Liver (tissue), 9 donors: ENCODE measurements around the gene FAM13B. TPM values are rescaled to one million over a fixed set of nuclear protein-coding genes. Genes with fewer than 3 reads are reported as not detected.

Source experiments
- DNase-seq: peaks from one replicate; pipeline ENCODE4 v3.0.0-alpha.2; 2017; ENCODE audit warnings: low spot score
- H3K27ac ChIP-seq, 2 donors: one replicate each; pipeline ENCODE4 v1.7.0; 2013; ENCODE audit warnings: inconsistent platforms in 2 of 2, low read length in 2 of 2, control low read depth in 1 of 2, low read depth in 1 of 2, mild to moderate bottlenecking in 1 of 2
- H3K27me3 ChIP-seq, 4 donors: one replicate each; pipeline versions ENCODE4 v1.6.1 to v1.7.0; 2013; ENCODE audit warnings: low read length in 3 of 4, inconsistent platforms in 1 of 4, mild to moderate bottlenecking in 1 of 4, moderate library complexity in 1 of 4; ENCODE audit not compliant: control insufficient read depth in 4 of 4, insufficient read depth in 4 of 4
- H3K36me3 ChIP-seq, 4 donors: one replicate each; pipeline versions ENCODE4 v1.6.1 to v1.7.0; 2013; ENCODE audit warnings: low read length in 3 of 4, mild to moderate bottlenecking in 3 of 4, low read depth in 1 of 4, moderate library complexity in 1 of 4; ENCODE audit not compliant: control insufficient read depth in 4 of 4, insufficient read depth in 3 of 4
- H3K4me1 ChIP-seq, 4 donors: one replicate each; pipeline versions ENCODE4 v1.6.1 to v1.7.0; 2013; ENCODE audit warnings: low read length in 3 of 4, mild to moderate bottlenecking in 3 of 4, moderate library complexity in 1 of 4; ENCODE audit not compliant: control insufficient read depth in 4 of 4, insufficient read depth in 4 of 4
- H3K4me3 ChIP-seq, 3 donors: one replicate each; pipeline versions ENCODE4 v1.6.1 to v1.7.0; 2013; ENCODE audit warnings: low read length in 3 of 3, control low read depth in 1 of 3, low read depth in 1 of 3, mild to moderate bottlenecking in 1 of 3
- H3K9ac ChIP-seq, 2 donors: one replicate each; pipeline ENCODE4 v1.7.0; 2013; ENCODE audit warnings: low read length in 2 of 2, mild to moderate bottlenecking in 2 of 2, moderate library complexity in 2 of 2, control low read depth in 1 of 2, low read depth in 1 of 2
- H3K9me3 ChIP-seq, 4 donors: one replicate each; pipeline versions ENCODE4 v1.6.1 to v1.7.0; 2013; ENCODE audit warnings: low read length in 3 of 4; ENCODE audit not compliant: control insufficient read depth in 4 of 4
- EGR1 ChIP-seq, 2 donors: IDR thresholded peaks; 2 replicates each; pipeline ENCODE4 v1.6.1; 2016 to 2018; ENCODE audit warnings: antibody characterized with exemption in 2 of 2, low read depth in 2 of 2
- FOXA1 ChIP-seq: IDR thresholded peaks from 2 replicates; pipeline ENCODE4 v1.6.1; 2016; ENCODE audit warnings: antibody characterized with exemption
- FOXA2 ChIP-seq: IDR thresholded peaks from 2 replicates; pipeline ENCODE4 v1.6.1; 2016; ENCODE audit warnings: antibody characterized with exemption
- GABPA ChIP-seq, 2 donors: IDR thresholded peaks in 1 of 2; conservative IDR thresholded peaks in 1 of 2; 2 replicates each; pipeline ENCODE4 v1.6.1; 2016; ENCODE audit warnings: antibody characterized with exemption in 2 of 2, mild to moderate bottlenecking in 1 of 2, moderate library complexity in 1 of 2
- HNF4A ChIP-seq, 2 donors: conservative IDR thresholded peaks; 2 replicates each; pipeline ENCODE4 v1.6.1; 2016; ENCODE audit warnings: antibody characterized with exemption in 2 of 2, mild to moderate bottlenecking in 2 of 2
- JUND ChIP-seq, 2 donors: IDR thresholded peaks; 2 replicates each; pipeline ENCODE4 v1.6.1; 2016; ENCODE audit warnings: antibody characterized with exemption in 2 of 2
- MAX ChIP-seq: IDR thresholded peaks from 2 replicates; pipeline ENCODE4 v1.6.1; 2016; ENCODE audit warnings: antibody characterized with exemption
- NR2F2 ChIP-seq: IDR thresholded peaks from 2 replicates; pipeline ENCODE4 v1.6.1; 2016; ENCODE audit warnings: antibody characterized with exemption
- RAD21 ChIP-seq, 2 donors: IDR thresholded peaks; 2 replicates each; pipeline ENCODE4 v1.6.1; 2016; ENCODE audit warnings: antibody characterized with exemption in 2 of 2, mild to moderate bottlenecking in 2 of 2
- SP1 ChIP-seq: IDR thresholded peaks from 2 replicates; pipeline ENCODE4 v1.6.1; 2018; ENCODE audit warnings: antibody characterized with exemption, mild to moderate bottlenecking
- TAF1 ChIP-seq: conservative IDR thresholded peaks from 2 replicates; pipeline ENCODE4 v1.6.1; 2016; ENCODE audit warnings: antibody characterized with exemption, mild to moderate bottlenecking
- YY1 ChIP-seq: IDR thresholded peaks from 2 replicates; pipeline ENCODE4 v1.6.1; 2016; ENCODE audit warnings: antibody characterized with exemption, mild to moderate bottlenecking
- WGBS: extraction: QIAGEN DNeasy Blood & Tissue Kit; methylation state at CpG from one replicate; pipeline ENCODE4 v1.1.7; 2013; 5-methylcytosine and 5-hydroxymethylcytosine counted together
- polyA plus RNA-seq, 2 donors: library from polyadenylated mRNA; stranded (reverse) in 1 of 2; unstranded in 1 of 2; fragments of 200-250 nt in 1 of 2; fragments of >200 nt in 1 of 2; fragmentation: Nextera tagmentation in 1 of 2; extraction: Ambion mirVana in 1 of 2; gene quantifications; one replicate each; pipeline versions ENCODE4 v1.2.1 to v1.2.3, GENCODE V29; 2013 to 2015
- total RNA-seq, 2 donors: library from RNA; depleted of rRNA; stranded (reverse); fragments of >200 nt; gene quantifications; one replicate each; pipeline ENCODE4 v1.2.3, GENCODE V29; 2014
- TF ChIP-seq, protein P1 (sequence below): IDR thresholded peaks from 2 replicates; pipeline ENCODE4 v1.6.1; 2016; ENCODE audit warnings: antibody characterized with exemption, mild to moderate bottlenecking
- TF ChIP-seq, protein P2 (sequence below): IDR thresholded peaks from 2 replicates; pipeline ENCODE4 v1.6.1; 2016; ENCODE audit warnings: antibody characterized with exemption
- TF ChIP-seq, protein P3 (sequence below): IDR thresholded peaks from 2 replicates; pipeline ENCODE4 v1.6.1; 2016; ENCODE audit warnings: antibody characterized with exemption
- donor health status: healthy.
- donor health status: healthy.
- donor health status: healthy.
- donor health status: healthy.
- donor health status: healthy.

Gene FAM13B
- total and polyA plus RNA-seq, 4 donors = 4.3 to 19.0 (median 10.8) TPM

DNA sequence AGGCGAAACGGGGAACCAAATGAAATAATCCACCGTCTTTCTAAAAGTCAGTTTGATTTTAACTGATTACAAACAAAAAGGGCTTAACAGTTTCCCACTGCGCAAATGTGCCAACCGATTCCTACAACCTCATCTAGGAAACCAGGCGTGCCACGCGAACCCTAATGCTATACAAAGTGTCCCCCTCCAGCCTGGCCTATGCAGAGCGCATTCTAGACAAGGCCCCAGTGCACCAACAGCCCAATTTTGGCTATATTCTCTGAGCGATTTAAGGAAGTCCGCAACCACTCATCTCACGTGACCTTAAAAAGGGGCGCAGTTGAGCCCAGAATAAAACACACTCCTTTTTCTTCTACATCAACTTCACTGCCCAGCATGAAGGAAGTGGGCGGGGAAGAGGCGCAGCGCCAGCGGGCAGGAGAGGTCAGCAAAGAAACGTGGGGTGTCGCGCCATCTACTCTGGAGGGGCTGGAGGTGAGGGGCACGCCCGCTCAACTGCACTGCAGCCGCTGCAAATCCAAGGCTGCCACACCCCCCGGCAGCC, 779 bp downstream of the FAM13B start (continued):
- TF ChIP-seq, protein P1, sequence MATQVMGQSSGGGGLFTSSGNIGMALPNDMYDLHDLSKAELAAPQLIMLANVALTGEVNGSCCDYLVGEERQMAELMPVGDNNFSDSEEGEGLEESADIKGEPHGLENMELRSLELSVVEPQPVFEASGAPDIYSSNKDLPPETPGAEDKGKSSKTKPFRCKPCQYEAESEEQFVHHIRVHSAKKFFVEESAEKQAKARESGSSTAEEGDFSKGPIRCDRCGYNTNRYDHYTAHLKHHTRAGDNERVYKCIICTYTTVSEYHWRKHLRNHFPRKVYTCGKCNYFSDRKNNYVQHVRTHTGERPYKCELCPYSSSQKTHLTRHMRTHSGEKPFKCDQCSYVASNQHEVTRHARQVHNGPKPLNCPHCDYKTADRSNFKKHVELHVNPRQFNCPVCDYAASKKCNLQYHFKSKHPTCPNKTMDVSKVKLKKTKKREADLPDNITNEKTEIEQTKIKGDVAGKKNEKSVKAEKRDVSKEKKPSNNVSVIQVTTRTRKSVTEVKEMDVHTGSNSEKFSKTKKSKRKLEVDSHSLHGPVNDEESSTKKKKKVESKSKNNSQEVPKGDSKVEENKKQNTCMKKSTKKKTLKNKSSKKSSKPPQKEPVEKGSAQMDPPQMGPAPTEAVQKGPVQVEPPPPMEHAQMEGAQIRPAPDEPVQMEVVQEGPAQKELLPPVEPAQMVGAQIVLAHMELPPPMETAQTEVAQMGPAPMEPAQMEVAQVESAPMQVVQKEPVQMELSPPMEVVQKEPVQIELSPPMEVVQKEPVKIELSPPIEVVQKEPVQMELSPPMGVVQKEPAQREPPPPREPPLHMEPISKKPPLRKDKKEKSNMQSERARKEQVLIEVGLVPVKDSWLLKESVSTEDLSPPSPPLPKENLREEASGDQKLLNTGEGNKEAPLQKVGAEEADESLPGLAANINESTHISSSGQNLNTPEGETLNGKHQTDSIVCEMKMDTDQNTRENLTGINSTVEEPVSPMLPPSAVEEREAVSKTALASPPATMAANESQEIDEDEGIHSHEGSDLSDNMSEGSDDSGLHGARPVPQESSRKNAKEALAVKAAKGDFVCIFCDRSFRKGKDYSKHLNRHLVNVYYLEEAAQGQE = no peak

GRCh38 chr5:138029944-138030343, 2.9 kb downstream of the FAM13B start:
- H3K9ac ChIP-seq = no peak overlapping the region
- H3K27ac ChIP-seq = no peak overlapping the region
- TF ChIP-seq SP1 (no peak), FOXA2 (no peak), HNF4A (conservative IDR thresholded peaks at IDR 0.05) (no peak), YY1 (no peak), NR2F2 (no peak), TAF1 (no peak)
- WGBS = 90% methylated on average over 2 of the region's 2 CpGs
- DNase-seq = no peak
- no peaks in the 10 kb centered on the region for H3K27me3 ChIP-seq
- peaks cover 9 to 27% (median 12%) of the 10 kb centered on the region in 4 donors for H3K4me1 ChIP-seq
- H3K36me3 ChIP-seq = no peaks in the 10 kb centered on the region
- H3K4me3 ChIP-seq = no peak overlapping the region
- no peaks in the 10 kb centered on the region for H3K9me3 ChIP-seq

DNA sequence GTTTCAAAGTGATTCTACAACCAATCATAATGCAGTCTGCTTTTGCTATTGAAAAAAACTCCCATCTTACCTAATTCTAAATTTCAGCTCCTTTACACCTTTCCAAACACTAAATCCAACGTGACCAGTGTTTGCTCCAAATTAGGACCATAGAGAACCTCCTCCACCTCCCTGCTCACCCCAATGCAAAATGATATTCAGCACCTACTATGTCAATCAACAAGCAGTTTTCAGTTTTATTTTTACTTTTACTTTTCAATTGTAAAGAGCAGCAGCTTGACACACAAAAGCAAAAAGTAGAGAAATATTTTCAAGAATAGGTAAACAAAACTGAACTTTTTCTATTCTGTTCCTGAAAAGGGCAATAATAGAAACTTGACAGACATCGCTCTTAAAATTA, 3.4 kb downstream of the FAM13B start:
- H3K27me3 ChIP-seq = no peaks in the 10 kb centered on the region
- H3K36me3 ChIP-seq = no peaks in the 10 kb centered on the region
- H3K9me3 ChIP-seq = no peaks in the 10 kb centered on the region
- H3K27ac ChIP-seq = no peak overlapping the region
- H3K4me3 ChIP-seq = no peak overlapping the region
- peaks cover 10 to 27% (median 12%) of the 10 kb centered on the region in 4 donors for H3K4me1 ChIP-seq
- DNase-seq = no peak
- no peak overlapping the region for H3K9ac ChIP-seq
- 65% methylated on average over 2 of the region's 2 CpGs for WGBS
- no peak for TF ChIP-seq FOXA2
- TF ChIP-seq, protein P2, sequence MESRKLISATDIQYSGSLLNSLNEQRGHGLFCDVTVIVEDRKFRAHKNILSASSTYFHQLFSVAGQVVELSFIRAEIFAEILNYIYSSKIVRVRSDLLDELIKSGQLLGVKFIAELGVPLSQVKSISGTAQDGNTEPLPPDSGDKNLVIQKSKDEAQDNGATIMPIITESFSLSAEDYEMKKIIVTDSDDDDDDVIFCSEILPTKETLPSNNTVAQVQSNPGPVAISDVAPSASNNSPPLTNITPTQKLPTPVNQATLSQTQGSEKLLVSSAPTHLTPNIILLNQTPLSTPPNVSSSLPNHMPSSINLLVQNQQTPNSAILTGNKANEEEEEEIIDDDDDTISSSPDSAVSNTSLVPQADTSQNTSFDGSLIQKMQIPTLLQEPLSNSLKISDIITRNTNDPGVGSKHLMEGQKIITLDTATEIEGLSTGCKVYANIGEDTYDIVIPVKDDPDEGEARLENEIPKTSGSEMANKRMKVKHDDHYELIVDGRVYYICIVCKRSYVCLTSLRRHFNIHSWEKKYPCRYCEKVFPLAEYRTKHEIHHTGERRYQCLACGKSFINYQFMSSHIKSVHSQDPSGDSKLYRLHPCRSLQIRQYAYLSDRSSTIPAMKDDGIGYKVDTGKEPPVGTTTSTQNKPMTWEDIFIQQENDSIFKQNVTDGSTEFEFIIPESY = no peak
- no peak for TF ChIP-seq MAX
- TF ChIP-seq FOXA1 = no peak
- TF ChIP-seq RAD21 (IDR thresholded peaks at IDR 0.05) = no peak
- TF ChIP-seq, protein P3, sequence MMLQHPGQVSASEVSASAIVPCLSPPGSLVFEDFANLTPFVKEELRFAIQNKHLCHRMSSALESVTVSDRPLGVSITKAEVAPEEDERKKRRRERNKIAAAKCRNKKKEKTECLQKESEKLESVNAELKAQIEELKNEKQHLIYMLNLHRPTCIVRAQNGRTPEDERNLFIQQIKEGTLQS = no peak
- TF ChIP-seq YY1 = no peak
- no peak for TF ChIP-seq TAF1
- TF ChIP-seq, protein P1 = no peak
- TF ChIP-seq NR2F2 = no peak
- no peak for TF ChIP-seq JUND (IDR thresholded peaks at IDR 0.05)
- no peak for TF ChIP-seq GABPA (IDR thresholded peaks at IDR 0.05 in 1 of 2, conservative IDR thresholded peaks at IDR 0.05 in 1 of 2)
- TF ChIP-seq EGR1 (IDR thresholded peaks at IDR 0.05; ENCODE audit: low read depth in 2 of 2) = no peak
